Measurements from ENCODE around the gene AIG1.
A peak's percentile ranks its signal among the peaks of the same experiment; 100 is the strongest.

Gene AIG1

GRCh38 chr6:143060806-143061596, at the start of gene AIG1:
AIG1 (plus strand) TSS chr6:143060889; CDS start chr6:143060926, 37 bp downstream.
- no peak for DNase-seq
- H2AFZ ChIP-seq (ENCODE audit: low read length), result peak within 1 kb of the TSS; percentile 45; the same call in 1 of the 2 replicates
- peak within 1 kb of the TSS; percentile 77 for H3K4me2 ChIP-seq (ENCODE audit: low read depth, low read length)
- peaks cover 8% of the 10 kb centered on the region for H3K4me1 ChIP-seq (ENCODE audit: low read length)
- H3K79me2 ChIP-seq (ENCODE audit: low read length), result no peaks in the 10 kb centered on the region
- H3K9me2 ChIP-seq (replicated peaks; ENCODE audit: insufficient read depth, low read length), result no peaks in the 10 kb centered on the region
- TF ChIP-seq EZH2phosphoT487 (IDR thresholded peaks at IDR 0.05; ENCODE audit: low read length) (no peak), CTCF (IDR thresholded peaks at IDR 0.05; ENCODE audit: low read length) (no peak), EZH2 (optimal IDR thresholded peaks at IDR 0.05; ENCODE audit: low read depth, low read length) (no peak)
- H3F3A ChIP-seq (ENCODE audit: insufficient read depth, low read length), result peaks cover 10% of the 10 kb centered on the region; the same call in 1 of the 2 replicates
- H3K4me3 ChIP-seq (ENCODE audit: low read length), result peak within 1 kb of the TSS; percentile 76
- no peaks in the 10 kb centered on the region for H3K27me3 ChIP-seq (replicated peaks; ENCODE audit: insufficient read depth, low read length)
- H3K9me3 ChIP-seq (replicated peaks; ENCODE audit: insufficient read depth, low read length), result no peaks in the 10 kb centered on the region
- peak within 1 kb of the TSS; percentile 88 for H3K9ac ChIP-seq (ENCODE audit: low read length)
- H3K36me3 ChIP-seq (replicated peaks; ENCODE audit: insufficient read depth, low read length), result no peaks in the 10 kb centered on the region
- H3K27ac ChIP-seq (ENCODE audit: low read length), result peak within 1 kb of the TSS; percentile 80
- H4K20me1 ChIP-seq (ENCODE audit: insufficient read depth, low read length), result no peaks in the 10 kb centered on the region

- Histone ChIP-seq H3K27ac (ENCODE audit: low read length) (no peak overlapping the region), H3K9ac (ENCODE audit: low read length) (no peak overlapping the region), H3K9me2 (replicated peaks; ENCODE audit: insufficient read depth, low read length) (no peaks in the 10 kb centered on the region), H4K20me1 (ENCODE audit: insufficient read depth, low read length) (no peaks in the 10 kb centered on the region), H3K36me3 (replicated peaks; ENCODE audit: insufficient read depth, low read length) (no peaks in the 10 kb centered on the region), H3K79me2 (ENCODE audit: low read length) (no peaks in the 10 kb centered on the region), H3K9me3 (replicated peaks; ENCODE audit: insufficient read depth, low read length) (no peaks in the 10 kb centered on the region), H3K4me3 (ENCODE audit: low read length) (no peak overlapping the region), H2AFZ (ENCODE audit: low read length) (no peak overlapping the region), H3K4me2 (ENCODE audit: low read depth, low read length) (no peak overlapping the region), H3K27me3 (replicated peaks; ENCODE audit: insufficient read depth, low read length) (no peaks in the 10 kb centered on the region), H3K4me1 (ENCODE audit: low read length) (no peaks in the 10 kb centered on the region), H3F3A (ENCODE audit: insufficient read depth, low read length) (no peaks in the 10 kb centered on the region)
- TF ChIP-seq EZH2 (optimal IDR thresholded peaks at IDR 0.05; ENCODE audit: low read depth, low read length), result no peak
- no peak for TF ChIP-seq CTCF (IDR thresholded peaks at IDR 0.05; ENCODE audit: low read length)
- TF ChIP-seq EZH2phosphoT487 (IDR thresholded peaks at IDR 0.05; ENCODE audit: low read length), result no peak
- no peak for DNase-seq
These were observed 45.9 kb upstream of the AIG1 start for GRCh38 chr6:143014764-143015163.

- no peaks in the 10 kb centered on the region for H3K9me2 ChIP-seq (replicated peaks; ENCODE audit: insufficient read depth, low read length)
- H3K4me1 ChIP-seq (ENCODE audit: low read length), result no peaks in the 10 kb centered on the region
- H3K36me3 ChIP-seq (replicated peaks; ENCODE audit: insufficient read depth, low read length), result no peaks in the 10 kb centered on the region
- H3K4me3 ChIP-seq (ENCODE audit: low read length), result no peak overlapping the region
- no peak for TF ChIP-seq CTCF (IDR thresholded peaks at IDR 0.05; ENCODE audit: low read length)
- no peak for TF ChIP-seq EZH2 (optimal IDR thresholded peaks at IDR 0.05; ENCODE audit: low read depth, low read length)
- no peak for TF ChIP-seq EZH2phosphoT487 (IDR thresholded peaks at IDR 0.05; ENCODE audit: low read length)
- H3F3A ChIP-seq (ENCODE audit: insufficient read depth, low read length), result no peaks in the 10 kb centered on the region
- H3K4me2 ChIP-seq (ENCODE audit: low read depth, low read length), result no peak overlapping the region
- H2AFZ ChIP-seq (ENCODE audit: low read length), result no peak overlapping the region
- no peaks in the 10 kb centered on the region for H4K20me1 ChIP-seq (ENCODE audit: insufficient read depth, low read length)
- no peaks in the 10 kb centered on the region for H3K9me3 ChIP-seq (replicated peaks; ENCODE audit: insufficient read depth, low read length)
- no peaks in the 10 kb centered on the region for H3K79me2 ChIP-seq (ENCODE audit: low read length)
- no peak overlapping the region for H3K27ac ChIP-seq (ENCODE audit: low read length)
- no peaks in the 10 kb centered on the region for H3K27me3 ChIP-seq (replicated peaks; ENCODE audit: insufficient read depth, low read length)
- H3K9ac ChIP-seq (ENCODE audit: low read length), result no peak overlapping the region
- no peak for DNase-seq
These were observed 45.4 kb upstream of the AIG1 start for GRCh38 chr6:143015300-143015706.

Measured in MM.1S (cell line).